IMR-90 (cell line): Measurements from ENCODE around the gene ATP7A.

Source experiments
- CHD1 ChIP-seq: IDR thresholded peaks from 2 replicates; pipeline ENCODE4 v1.6.1; 2012; ENCODE audit warnings: low read depth, low read length, improper control_type of control experiment
- CTCF ChIP-seq: conservative IDR thresholded peaks from 2 replicates; pipeline ENCODE4 v1.5.1; 2012; ENCODE audit warnings: mild to moderate bottlenecking, low read depth, low read length, improper control_type of control experiment
- POLR2A ChIP-seq: IDR thresholded peaks from 2 replicates; pipeline ENCODE4 v1.6.1; 2012; ENCODE audit warnings: mild to moderate bottlenecking, low read depth, low read length
- USF2 ChIP-seq: fragments of 150-350 bp; IDR thresholded peaks from 2 replicates; pipeline ENCODE4 v1.6.1; 2017; ENCODE audit warnings: mild to moderate bottlenecking, antibody characterized with exemption, low read length, low read depth

- TF ChIP-seq USF2 (no peak), CTCF (no peak), POLR2A (no peak), CHD1 (no peak)
Measured at GRCh38 chrX:77966361-77966760, 55.9 kb downstream of the ATP7A start.
